Renal cortex interstitium (tissue), 11 donors: ENCODE data around the gene AMDHD2. TPM values are rescaled to one million over a fixed set of nuclear protein-coding genes. Genes with fewer than 3 reads are reported as not detected.
"Not testable (repeated sequence)": the region's sequence is repeated elsewhere in the genome, so short reads cannot be mapped to it uniquely, and the experiment has no call there.

ENCODE experiments used
- DNase-seq, 11 donors: peaks; one replicate each; pipeline ENCODE4 v3.0.0-alpha.2; 2013; ENCODE audit warnings: low read depth in 9 of 11, low spot score in 4 of 11; ENCODE audit errors: extremely low read depth in 1 of 11
- polyA plus RNA-seq, 3 donors: library from polyadenylated mRNA; unstranded; fragments of 120-200 nt; gene quantifications; one replicate each; pipeline ENCODE4 v1.2.1, GENCODE V29; 2013; ENCODE audit not compliant: insufficient read length in 3 of 3

AMDHD2 gene
- polyA plus RNA-seq, 3 donors: 22.4 to 41.6 (median 33.2) TPM

DNA sequence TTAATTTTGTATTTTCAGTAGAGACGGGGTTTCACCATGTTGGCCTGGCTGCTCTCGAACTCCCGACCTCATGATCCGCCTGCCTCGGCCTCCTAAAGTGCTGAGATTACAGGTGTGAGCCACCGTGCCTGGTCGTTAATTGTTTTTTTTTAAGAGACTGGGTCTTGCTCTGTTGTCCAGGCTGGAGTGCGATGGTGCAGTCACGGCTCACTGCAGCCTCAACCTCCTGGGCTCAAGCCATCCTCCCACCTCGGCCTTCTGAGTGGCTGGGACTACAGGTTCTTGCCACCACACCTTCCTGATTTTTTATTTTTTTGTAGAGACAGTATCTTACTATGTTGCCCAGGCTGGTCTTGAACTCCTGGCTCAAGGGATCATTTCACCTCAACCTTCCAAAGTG lies 40.2 kb upstream of the AMDHD2 start:
- not testable (repeated sequence) for DNase-seq

DNA sequence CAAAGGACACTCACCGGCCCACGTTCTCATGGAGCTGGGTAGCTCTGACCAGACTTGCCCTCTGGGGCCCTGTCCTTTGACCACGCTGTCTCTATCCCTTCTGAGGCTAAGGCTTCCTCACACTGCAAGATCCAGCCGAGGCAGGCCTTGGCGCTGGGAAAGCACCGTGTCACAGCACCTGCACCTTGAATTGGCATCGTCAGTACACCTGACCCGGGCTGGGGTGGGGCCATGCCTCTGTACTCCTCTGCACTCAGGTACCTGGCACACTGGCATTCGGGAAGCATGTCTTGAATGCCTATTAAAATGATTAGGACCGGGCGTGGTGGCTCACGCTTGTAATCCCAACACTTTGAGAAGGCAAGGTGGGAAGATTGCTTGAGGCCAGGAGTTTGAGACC lies 39.2 kb upstream of the AMDHD2 start:
- no peak for DNase-seq

DNA sequence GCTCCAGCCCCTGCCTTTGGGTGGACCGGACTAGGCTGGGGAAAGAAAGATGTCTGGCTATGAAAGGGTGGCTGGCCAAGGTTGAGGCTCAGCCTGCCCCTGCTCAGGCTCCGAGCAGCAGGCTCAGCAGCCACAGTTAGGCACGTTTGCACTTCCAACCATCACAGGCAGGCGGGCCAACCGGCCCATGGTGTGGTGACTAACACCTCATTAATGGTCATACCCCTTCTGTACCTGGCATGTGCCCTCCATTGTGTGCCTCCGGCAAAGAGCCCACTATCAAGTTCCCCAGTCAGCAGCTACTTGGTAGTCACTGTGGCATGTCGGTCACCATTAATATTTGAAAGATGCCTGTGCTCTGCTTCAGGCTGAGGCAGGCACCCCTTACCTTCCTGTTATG lies 38.5 kb upstream of the AMDHD2 start:
- no peak for DNase-seq

DNA sequence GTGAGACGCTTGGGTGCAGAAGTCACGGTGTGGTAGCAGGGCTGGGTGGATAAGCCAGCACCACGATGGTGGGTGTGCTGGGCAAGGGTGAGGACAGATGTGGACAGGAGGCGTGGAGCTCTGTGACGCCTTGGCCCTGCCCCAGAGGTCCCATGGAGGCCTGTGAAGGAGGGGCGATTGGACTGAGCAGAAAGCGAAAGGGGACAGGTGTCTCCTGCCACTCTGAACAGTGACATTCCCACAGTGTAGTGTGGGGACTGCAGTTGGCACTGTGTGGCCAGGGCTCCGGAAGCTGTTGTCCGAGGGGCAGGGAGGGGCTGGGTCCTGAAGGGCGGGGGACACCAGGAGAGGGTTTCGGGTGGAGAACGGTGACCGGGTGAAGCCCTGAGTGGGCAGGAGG lies 37.9 kb upstream of the AMDHD2 start:
- no peak for DNase-seq

DNA sequence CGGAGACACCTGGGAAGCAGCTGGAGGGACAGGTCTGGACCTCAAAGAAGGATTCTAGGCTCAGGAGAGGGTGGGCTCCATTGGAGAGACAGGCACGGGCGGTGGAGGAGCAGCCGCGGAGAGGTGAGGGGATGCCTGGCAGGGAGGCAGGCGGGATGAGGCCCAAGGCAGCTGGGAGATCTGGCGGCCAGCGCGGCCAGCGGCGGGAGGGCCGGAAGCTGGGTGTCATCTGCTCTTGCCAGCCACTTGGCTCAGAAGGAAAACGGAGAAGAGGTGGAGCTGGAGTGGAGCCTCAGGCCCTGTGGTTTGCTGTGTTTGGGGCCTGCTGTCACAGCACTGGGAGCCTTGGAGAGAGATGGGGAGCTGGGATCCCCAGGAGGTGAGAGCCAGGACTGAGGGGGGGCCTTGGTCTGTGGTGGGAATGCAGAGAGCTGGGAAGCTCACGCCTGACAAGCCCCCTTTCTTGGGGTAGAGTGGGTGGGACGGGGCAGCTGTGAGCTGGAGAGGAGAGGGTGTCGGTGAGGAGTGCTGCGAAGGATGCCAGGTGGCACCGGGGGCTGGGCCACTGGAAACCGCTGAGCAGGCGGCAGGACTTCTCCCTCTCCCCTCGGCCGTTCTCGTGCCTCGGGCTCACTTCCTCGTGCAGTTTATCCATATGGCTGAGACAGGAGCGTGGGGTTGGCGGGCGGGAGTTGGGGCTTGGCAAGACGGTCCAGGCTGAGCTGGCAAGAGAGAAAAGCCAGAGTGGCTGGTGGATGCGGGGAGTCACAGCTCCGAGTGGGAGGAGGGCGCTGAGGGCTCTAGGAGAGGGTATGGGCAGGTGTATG lies 37.2 kb upstream of the AMDHD2 start:
- no peak for DNase-seq

DNA sequence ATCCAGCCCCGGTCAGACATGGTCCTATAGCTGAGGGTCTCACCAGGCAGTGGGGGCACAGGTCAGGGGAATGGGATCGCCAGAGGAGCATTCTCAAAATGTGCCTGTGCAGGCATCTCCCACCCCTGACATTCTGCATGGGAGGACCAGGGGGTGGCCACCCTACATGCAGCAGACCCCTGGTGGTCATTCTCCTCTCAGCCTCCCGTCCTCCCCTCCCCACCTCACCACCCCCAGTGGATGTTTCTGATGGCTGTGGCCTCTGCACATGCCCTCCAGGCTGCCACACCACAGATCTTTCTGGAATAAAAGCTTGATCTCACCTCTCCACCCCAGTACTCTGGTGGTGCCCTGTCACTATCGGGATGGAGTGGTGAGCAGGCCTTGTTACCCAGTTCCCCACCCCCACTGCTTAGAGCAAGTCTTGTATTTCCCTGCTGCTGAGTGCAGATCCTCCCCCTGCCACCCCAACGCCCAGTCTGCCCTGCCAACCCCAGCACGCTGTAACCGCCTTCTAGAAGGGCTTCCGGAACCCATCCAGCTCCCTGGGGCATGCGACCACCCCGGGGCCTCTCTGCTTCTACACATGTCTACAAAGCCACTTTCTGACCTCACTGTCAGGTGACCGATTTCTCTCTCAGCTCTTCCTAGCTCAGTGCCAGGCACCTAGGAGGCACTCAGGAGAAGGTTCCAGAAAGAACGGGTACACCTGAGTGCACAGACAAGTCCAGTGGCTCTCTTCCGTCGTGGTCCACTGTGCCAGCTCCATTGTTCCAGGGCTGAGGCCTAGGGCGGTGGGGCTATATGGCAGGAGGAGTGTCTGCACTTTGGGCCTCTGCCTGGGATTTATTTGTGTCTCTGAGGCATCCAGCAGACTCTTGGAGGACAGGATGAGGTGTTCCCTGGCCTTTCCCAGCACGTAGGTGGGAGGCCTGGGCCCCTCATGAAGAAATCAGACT lies 36.0 kb upstream of the AMDHD2 start:
- no peak for DNase-seq

DNA sequence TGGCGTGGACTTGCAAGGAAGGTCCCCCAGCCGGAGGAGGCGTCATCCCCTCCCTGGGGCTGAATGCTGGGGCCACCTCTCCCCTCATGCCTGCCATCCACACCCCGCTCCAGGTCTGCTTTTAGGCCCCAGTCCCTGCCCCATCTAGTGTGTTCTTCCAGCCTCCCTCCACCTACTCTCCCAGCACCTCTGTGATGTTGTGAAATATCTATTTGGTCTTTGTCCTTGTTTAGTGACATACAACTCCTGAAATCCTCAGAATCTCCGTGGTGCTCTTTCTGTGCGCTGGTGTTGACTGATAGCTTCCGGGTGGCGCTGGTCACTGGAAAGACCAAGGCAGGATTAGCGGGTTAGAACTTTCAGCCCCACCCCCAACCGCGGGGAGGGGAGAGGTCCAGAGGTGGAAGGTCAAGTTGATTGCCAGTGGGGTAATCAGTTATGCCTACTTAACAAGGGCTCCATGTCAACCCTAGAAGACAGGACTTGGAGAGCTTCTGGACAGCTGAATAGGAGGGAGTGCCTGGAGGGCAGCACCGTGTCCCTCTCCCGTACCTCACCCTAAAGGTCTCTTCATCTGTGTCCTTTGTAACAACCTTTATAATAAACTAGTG lies 35.2 kb upstream of the AMDHD2 start:
- DNase-seq: no peak

DNA sequence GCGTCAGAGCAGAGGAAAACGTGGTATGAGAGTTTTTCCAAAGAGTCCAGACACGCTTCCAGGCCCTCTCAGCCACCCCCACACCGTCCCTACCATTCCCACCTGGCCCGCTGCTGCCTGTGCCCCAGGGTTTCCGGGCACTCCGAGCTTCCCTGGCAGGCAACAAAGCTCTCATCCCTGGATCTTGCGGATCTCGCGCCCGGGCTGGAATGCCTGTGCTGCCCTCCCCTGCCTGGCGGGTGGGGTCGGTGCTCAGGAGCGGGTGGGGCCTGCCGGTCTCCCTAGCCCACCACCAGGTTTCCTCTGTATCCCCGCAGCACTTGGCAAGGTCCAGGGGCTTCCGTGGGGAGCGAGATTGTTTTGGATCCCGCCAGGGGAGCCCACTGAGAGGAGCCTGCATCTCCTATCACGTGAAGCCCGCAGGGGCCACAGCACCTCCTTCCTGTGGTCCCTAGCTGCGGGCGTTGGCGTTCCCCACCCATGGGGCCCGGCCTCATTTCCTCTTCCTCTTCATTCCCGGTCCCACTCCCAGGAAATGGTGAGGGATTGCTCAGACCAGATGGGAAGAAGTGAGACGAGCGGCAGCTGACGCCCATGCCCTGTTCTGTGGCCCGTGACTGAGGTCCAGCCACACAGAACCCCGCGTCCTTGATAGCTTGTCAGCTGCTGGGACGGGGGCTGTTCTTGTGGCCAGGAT lies 34.2 kb upstream of the AMDHD2 start:
- no peak for DNase-seq

DNA sequence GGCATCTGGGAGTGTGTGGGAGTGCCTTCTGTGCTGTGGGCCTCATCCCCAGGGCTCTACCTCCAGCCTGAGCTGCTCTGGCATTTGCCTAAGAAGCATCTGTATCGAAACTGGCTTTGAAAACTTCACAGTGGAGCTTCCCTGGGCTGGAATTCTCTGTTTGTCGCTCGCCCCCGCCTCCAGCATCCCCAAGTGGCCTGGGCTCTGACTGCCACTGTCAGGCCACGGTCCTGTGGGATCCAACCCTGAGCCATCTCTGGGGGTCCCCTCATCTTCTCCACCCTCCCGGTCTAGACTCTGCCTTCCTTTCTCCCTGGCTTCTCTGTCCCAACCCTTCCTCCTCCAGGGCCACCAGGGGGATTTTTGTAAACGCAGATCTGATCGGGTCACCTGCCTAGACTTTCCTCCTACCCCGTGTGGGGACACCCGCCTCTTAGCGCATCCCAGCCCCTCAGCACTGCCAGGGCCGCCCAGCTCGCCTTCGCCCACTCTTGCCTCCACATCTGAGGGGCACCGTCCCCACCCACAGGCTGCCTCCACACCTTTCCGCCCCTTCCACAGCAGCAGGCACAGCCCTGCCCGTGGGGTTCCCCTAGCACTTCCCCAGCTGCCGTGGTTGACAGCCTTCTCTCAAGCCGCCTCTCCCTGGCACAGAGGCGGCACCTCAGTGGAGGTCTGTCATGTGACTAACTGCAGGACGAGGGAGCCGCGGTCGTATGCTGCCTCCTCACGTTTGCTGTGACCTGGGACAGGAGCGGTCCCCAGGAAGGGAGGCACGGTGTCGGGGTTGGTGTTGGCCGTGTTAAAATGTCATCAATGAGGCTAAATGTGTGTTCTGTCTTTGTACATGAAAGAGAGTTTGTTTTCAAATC lies 33.3 kb upstream of the AMDHD2 start:
- DNase-seq: no peak

DNA sequence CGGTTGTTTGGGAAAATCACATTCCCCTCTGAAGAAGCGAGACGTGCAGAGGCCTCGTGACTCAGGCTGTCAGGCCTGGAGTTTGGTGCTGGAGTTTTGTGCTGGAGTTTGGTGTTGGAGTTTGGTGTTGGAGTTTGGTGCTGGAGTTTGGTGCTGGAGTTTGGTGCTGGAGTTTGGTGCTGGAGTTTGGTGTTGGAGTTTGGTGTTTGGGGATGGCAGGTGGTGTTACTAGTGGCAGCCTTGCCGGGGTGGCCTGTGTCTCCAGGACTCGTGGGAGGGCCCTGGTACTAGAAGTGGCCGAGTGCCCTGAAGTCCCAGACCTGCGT lies 32.7 kb upstream of the AMDHD2 start:
- DNase-seq: no peak

DNA sequence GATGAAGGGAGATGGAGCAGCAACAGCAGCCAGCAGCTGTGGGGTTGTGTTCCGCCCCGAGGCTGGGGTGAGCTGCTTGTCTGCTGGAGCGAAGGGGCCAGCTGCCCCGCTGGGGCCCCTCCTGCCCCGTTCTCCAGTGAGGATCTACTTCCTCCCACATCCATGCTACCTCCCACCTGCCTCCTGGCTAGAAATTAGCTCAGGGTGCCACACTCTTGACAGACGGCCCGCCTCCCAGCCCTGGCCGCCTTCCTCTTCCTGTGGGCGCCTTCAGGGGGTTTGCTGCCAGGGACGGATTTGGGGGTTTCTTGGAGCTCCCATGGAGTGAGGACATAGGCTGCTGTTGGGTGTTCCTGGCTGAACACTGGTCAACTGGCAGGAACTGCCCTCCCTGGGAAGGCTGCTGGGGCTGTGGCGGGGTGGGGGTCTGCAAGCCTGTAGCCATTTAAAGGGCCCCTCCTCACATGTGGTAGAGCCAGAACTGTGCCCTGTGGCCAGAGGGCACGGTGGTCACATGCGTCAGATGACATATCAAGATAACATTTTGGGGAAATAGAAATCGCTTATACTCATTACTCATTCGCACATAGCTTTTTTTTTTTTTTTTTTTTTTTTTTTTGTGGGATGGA lies 32.2 kb upstream of the AMDHD2 start:
- DNase-seq: no peak

DNA sequence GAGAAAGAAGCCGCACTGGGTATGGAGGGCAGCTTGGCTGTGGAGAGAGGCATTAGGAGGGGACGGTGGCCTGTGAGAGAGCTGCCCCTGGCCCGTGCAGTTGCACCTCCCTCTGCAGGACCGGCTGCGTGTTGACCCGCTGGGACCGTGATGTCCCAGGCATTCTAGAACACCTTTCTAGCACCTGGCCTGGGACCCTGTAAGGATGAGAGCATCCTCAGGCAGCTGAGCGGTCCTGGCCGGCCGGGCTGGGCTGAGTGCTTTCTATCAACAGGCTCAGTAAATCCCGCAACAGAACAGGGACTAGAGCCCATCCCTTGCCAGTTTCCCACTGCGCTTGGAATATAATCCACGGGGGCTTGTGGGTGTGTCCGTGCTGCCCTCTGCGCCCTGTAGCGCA lies 30.6 kb upstream of the AMDHD2 start:
- no peak for DNase-seq

DNA sequence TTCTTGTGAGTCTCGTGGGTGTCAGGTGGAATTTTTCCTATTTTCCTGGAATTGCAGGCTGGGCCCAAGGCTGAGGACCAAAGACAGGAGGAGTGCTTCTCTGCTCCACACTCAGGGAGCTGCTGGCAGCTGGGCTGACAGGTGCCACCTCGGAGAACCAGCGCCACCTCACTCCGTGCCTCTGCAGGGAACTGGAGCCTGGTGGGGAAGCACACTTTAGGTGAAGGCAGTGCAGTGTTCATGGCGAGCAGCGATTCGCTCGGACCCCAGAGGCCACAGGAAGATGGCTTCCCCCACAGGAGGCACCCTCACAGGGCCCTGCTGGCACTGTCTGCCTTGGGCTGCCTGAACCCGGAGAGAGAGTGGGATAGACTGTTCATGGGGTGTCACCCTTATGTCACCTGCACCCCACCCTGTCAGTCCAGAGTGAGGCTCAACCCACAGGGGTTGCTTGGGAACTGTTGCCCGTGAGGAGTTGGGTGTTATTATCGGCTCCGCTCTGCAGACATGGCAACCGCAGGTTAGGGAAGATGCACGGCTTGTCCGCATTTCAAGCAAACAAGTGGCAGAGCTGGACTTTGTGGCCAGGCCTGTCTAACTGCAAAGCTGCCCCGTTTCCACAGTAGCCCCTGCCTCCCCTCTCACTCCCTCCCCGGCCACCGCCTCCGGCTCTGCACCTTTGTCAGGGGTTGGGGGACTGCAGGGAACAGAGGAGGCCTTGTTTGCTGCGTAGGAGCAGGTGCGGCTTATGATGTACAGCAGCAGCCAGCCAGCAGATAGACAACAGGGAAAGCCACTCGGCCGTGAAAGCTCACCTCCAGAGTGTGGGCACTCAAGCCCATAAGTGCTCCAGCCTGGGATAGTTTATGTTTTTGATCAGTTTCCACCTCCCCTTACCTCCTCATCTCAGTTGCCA lies 29.7 kb upstream of the AMDHD2 start:
- no peak for DNase-seq

DNA sequence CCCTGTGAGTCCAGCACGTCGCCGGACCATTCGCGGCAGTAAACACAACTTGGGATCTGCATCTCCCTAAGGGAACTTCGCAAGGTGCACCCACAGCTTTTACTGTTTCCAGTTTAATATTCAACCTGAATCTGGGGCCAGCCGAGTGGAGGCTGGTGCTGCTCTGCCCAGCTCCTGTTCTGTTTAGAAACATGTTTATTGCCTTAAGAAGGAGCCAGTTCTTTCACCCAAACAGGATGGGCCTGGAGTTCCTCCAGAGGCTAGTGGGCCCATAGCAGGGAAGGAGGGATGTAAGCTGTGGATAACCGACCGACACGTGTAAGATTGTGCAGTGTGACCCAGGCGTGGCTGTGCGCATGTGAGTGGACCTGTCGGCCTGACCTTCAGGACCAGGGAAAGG lies 27.9 kb upstream of the AMDHD2 start:
- no peak for DNase-seq

DNA sequence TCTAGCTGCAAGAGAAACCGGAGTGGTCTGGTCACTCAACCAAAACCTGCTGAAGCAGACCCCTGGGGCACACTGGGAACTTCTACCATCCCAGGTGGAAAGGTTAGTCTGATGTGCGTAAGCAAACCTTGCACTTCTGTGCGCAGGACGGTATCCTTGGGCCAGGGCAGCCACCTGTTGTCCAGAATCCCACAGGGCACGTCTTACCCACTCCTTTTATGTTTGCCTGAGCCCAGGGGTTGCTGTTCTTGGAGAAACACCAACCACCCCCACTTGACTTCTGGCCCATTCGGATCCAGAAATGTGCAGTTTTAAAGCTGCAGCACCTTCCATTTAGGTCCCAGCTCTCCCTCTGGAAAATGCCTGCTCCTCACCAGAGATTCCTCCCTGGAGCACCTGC lies 26.6 kb upstream of the AMDHD2 start:
- no peak for DNase-seq

DNA sequence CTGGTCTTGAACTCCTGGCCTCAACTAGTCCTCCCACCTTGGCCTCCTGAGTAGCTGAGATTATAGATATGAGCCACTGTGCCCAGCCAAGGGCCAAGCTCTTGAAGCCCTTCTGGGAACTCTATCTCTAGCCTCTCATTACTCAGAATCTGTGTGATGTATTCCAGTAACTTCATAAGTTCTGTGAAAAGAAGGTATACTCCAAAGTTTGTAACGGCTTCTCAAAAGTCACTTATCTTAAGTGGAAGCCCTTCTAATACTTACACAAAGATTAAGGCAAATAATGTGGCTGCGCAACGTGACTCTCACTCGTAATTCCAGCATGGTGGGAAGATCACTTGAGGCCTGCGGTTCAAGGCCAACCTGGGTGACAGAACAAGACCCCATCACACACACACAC lies 25.6 kb upstream of the AMDHD2 start:
- no peak for DNase-seq

DNA sequence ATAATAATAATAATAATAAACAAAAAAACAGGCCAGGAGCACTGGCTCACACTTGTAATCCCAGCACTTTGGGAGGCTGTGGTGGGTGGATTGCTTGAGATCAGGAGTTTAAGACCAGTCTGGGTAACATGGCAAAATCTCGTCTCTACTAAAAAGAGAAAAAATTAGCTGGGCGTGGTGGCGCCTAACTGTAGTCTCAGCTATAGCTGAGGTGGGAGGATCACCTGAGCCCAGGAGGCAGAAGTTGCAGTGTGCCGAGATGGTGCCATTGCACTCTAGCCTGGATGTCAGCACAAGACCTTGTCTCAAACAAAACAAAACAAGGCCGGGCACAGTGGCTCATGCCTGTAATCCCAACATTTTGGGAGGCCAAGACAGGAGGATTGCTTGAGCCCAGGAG lies 25.1 kb upstream of the AMDHD2 start:
- DNase-seq: no peak
